Measurements from ENCODE around the gene MAFG.

DNA sequence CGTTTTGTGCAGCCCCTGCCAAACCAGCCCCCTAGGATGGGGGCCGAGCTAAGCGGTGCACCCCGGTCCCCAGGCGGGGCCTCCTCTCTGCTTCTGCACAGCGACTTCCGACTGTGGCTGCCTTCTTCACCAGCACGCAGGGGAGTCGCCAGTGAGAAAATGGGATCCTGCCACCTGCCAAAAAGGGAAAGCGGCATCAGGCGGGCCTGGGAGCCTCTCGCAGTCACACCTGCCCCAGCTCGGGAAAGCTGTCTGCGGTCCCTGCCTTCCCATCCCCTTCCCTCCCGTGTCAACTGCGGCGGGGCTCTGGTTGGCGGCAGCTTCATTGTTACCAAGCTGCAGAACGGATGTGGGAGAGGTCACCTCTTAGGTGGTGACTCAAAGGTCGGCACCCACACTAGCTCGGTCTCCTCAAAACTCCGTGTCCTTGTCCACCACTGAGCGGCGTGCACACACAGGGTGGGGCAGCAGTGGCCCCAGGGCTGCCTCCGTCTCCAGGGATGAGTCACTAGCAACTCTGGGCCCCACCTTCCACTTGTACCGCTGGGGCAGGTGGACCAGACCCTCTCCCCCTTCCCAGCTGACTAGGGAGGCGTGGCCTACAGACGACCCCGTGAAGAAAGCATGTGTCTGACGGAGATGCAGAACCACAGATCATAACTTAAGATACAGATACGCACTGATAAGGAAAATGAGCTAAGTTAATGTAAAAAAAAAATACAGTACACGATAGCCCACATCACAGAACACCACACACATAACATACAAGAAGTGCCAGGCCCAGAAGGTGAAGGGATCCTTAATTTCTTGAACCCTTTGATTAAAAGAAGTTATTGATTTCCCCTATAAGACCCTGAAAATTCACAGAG, 14.9 kb downstream of the MAFG start:
- TF ChIP-seq POLR2A (IDR thresholded peaks at IDR 0.05): no peak
- no peak for TF ChIP-seq CTCF (IDR thresholded peaks at IDR 0.05)

Data from sigmoid colon (tissue), 3 donors.